ENCODE results near the gene ATRN.

The ATRN gene

GRCh38 chr20:3646651-3647050 is 175.8 kb downstream of the ATRN start:
- no peak for DNase-seq (ENCODE audit: low read depth in 2 of 2)
- H3K4me3 ChIP-seq (replicated peaks in 1 of 2; ENCODE audit: low read depth in 2 of 2, low read length in 2 of 2), result no peak overlapping the region
- TF ChIP-seq CTCF (IDR thresholded peaks at IDR 0.05; ENCODE audit: low read depth, low read length), result no peak

DNA sequence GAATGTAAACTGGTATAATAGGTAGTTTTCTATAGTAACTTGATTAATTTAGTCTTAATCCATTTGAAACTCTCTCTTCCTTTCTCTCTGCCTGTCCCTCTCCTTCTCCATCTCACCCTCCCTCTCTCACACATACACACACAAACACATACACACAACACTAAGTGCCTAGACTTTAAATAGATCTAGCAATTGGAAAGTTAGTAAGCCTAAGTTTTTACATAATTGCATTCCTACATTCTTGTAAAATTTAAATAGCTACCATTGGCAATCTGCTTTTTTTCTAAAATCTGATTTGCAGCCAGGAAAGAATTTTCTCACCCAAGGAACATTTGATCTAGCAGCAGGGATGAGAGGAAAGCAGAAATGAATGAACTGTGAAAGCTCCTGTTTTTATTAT is 176.7 kb downstream of the ATRN start:
- DNase-seq (ENCODE audit: low read depth in 2 of 2), result no peak
- no peak for TF ChIP-seq CTCF (IDR thresholded peaks at IDR 0.05; ENCODE audit: low read depth, low read length)
- no peak overlapping the region for H3K4me3 ChIP-seq (replicated peaks in 1 of 2; ENCODE audit: low read depth in 2 of 2, low read length in 2 of 2)

DNA sequence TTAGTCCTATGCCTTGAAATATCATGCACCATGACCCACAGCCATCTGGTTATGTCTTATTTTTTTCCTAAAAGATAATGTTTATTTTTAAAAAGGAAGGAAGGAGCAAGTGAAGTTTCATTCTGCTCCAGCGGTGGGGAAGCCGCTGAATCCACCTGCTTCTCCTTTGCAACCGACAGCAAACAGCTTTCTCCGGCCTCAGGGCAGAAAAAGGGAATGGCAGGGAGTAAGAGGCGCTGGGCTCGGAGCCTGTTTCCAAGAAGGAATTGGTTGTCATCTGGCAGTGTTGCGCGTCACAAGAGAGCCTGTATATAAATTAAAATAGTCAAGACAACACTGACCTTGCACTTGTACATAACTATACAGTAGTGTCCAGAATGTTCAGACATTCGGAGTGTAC is 178.1 kb downstream of the ATRN start:
- no peak for TF ChIP-seq CTCF (IDR thresholded peaks at IDR 0.05; ENCODE audit: low read depth, low read length)
- DNase-seq (ENCODE audit: low read depth in 2 of 2), result no peak
- H3K4me3 ChIP-seq (replicated peaks in 1 of 2; ENCODE audit: low read depth in 2 of 2, low read length in 2 of 2), result no peak overlapping the region

- no peak for TF ChIP-seq CTCF (IDR thresholded peaks at IDR 0.05; ENCODE audit: low read depth, low read length)
- H3K4me3 ChIP-seq (replicated peaks in 1 of 2; ENCODE audit: low read depth in 2 of 2, low read length in 2 of 2), result no peak overlapping the region
- DNase-seq (ENCODE audit: low read depth in 2 of 2), result no peak
Measured at GRCh38 chr20:3651204-3651962, 180.6 kb downstream of the ATRN start.

DNA sequence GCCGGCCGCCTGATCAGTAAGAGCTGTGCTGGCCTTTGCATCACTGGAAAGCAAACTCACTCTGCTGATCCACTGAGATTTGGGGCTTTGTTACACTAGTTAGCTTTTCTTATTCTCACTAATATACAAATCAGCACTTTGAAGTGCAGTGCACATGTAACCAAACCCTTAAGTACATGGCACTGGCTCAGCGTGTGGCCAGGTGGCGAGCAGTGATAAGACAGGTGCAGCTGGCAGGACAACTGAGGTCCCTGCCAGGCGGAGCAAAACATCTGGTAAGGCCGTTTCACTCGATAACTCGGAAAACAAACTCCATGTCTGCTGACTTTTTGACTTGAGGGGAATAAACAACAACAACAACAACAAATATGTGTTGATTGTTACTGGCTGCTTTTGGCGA is 181.4 kb downstream of the ATRN start:
- no peak for TF ChIP-seq CTCF (IDR thresholded peaks at IDR 0.05; ENCODE audit: low read depth, low read length)
- no peak overlapping the region for H3K4me3 ChIP-seq (replicated peaks in 1 of 2; ENCODE audit: low read depth in 2 of 2, low read length in 2 of 2)
- DNase-seq (ENCODE audit: low read depth in 2 of 2), result no peak

- DNase-seq (ENCODE audit: low read depth in 2 of 2), result no peak
- H3K4me3 ChIP-seq (replicated peaks in 1 of 2; ENCODE audit: low read depth in 2 of 2, low read length in 2 of 2), result no peak overlapping the region
- no peak for TF ChIP-seq CTCF (IDR thresholded peaks at IDR 0.05; ENCODE audit: low read depth, low read length)
Measured at GRCh38 chr20:3652676-3653596, 182.1 kb downstream of the ATRN start.
